Activated CD4-positive, alpha-beta memory T cell treated with anti-CD3 and anti-CD28 coated beads for 36 hours (primary cell): ENCODE results near the gene BCO2. TPM values are rescaled to one million over a fixed set of nuclear protein-coding genes. Genes with fewer than 3 reads are reported as not detected.
A peak's percentile ranks its signal among the peaks of the same experiment; 100 is the strongest.

Experiments used
- CTCF ChIA-PET: fragments of 350-600 bp; sonication (Branson Sonifier 250); formaldehyde crosslinking; loops from one replicate; lab custom pipeline; 2021; ENCODE audit warnings: antibody characterized with exemption, inconsistent platforms; lab: Charles Lee
- POLR2A ChIA-PET: fragments of 350-600 bp; sonication (Branson Sonifier 250); formaldehyde crosslinking; loops from one replicate; lab custom pipeline; 2021; ENCODE audit warnings: antibody characterized with exemption; lab: Charles Lee
- DNase-seq: peaks from one replicate; pipeline ENCODE4 v3.0.0-alpha.2; 2020
- H3K27ac Mint-ChIP-seq: one replicate; pipeline ENCODE4 v1.8.0; 2021; ENCODE audit warnings: mixed read lengths
- H3K27me3 Mint-ChIP-seq: one replicate; pipeline ENCODE4 v1.8.0; 2021; ENCODE audit warnings: mixed read lengths
- H3K36me3 Mint-ChIP-seq: one replicate; pipeline ENCODE4 v1.8.0; 2021; ENCODE audit warnings: mixed read lengths
- H3K4me1 Mint-ChIP-seq: one replicate; pipeline ENCODE4 v1.8.0; 2021; ENCODE audit warnings: low read depth, mixed read lengths
- H3K4me3 Mint-ChIP-seq: one replicate; pipeline ENCODE4 v1.8.0; 2021; ENCODE audit warnings: mild to moderate bottlenecking, mixed read lengths
- H3K9me3 Mint-ChIP-seq: one replicate; pipeline ENCODE4 v1.8.0; 2021; ENCODE audit warnings: mixed read lengths
- intact Hi-C: fragments of 100-400 bp; cut with micrococcal nuclease; formaldehyde crosslinking; loops from one replicate; pipeline ENCODE4 v1.15.1; 2023
- total RNA-seq, 2 experiments: library from RNA; stranded (reverse); gene quantifications; one replicate each; pipeline ENCODE4 v1.2.3, GENCODE V29; 2021

BCO2 gene, protein sequence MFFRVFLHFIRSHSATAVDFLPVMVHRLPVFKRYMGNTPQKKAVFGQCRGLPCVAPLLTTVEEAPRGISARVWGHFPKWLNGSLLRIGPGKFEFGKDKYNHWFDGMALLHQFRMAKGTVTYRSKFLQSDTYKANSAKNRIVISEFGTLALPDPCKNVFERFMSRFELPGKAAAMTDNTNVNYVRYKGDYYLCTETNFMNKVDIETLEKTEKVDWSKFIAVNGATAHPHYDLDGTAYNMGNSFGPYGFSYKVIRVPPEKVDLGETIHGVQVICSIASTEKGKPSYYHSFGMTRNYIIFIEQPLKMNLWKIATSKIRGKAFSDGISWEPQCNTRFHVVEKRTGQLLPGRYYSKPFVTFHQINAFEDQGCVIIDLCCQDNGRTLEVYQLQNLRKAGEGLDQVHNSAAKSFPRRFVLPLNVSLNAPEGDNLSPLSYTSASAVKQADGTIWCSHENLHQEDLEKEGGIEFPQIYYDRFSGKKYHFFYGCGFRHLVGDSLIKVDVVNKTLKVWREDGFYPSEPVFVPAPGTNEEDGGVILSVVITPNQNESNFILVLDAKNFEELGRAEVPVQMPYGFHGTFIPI
- total RNA-seq = 1 to 10 TPM in 1 of 2 experiments, under 1 TPM in 1; 0.73 to 1.3 TPM

DNA sequence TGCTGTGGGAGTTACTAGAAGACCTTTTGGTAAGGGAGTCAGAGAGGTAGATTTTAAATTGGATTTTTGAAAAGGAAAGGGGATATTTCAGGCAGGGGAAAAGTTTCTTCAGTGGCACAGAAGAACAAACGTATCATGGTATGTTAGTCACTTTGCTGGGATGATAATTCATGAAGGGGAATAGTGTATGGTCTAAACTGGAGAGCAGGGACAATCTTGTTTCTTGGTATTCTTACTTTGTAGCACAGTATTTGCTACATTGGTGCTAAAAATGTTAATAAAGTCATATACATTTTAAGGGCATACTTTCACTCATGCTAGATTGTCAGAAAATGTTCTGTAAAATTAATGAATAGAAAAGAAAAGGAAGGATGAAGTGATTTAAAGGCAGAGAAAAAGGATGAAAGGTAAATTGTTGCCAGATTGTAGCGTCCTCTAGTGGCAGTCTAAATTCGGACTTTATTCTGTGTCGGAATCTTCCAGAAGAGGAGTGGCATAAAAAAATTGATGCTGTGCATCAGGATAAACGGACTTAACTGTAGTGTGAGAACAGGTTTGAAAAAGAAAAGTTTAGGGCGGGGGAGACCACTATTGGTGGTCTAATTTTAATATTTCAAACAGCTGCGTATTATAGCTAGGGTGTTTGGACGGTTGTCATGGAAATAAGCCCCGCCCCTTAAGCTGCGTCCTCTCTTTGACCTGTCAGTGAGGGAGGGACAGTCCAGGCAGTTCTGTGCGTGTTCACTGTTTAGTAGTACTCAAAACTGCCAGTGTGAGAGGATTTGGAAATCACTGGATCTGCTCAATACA lies at the start of gene BCO2:
Gene BCO2 (plus strand): TSS at position 724 of the 810 bp plus-strand sequence. CDS start 90 bp downstream, outside the sequence.
- Mint-ChIP-seq H3K27me3 (peaks cover 16% of the 10 kb centered on the region), H3K9me3 (no peaks in the 10 kb centered on the region), H3K4me1 (peaks cover 11% of the 10 kb centered on the region), H3K27ac (no peak within 1 kb of the TSS), H3K36me3 (no peaks in the 10 kb centered on the region), H3K4me3 (peak within 1 kb of the TSS; percentile 50)
- peak; percentile 60 for DNase-seq
- POLR2A ChIA-PET = no interaction called here
- CTCF ChIA-PET = interaction anchor here (0.6 to 1.4 kb wide), 9 partner anchors 15 to 88 kb away, joined by 3 to 21 read pairs (median 3); partner anchors contain the start of genes SDHD and TIMM8B
- intact Hi-C loops = loop anchor here (1.0 to 10.0 kb wide), 3 partner anchors 62 to 296 kb away; partner anchors contain the start of genes CFAP68, DIXDC1 and FDXACB1

DNA sequence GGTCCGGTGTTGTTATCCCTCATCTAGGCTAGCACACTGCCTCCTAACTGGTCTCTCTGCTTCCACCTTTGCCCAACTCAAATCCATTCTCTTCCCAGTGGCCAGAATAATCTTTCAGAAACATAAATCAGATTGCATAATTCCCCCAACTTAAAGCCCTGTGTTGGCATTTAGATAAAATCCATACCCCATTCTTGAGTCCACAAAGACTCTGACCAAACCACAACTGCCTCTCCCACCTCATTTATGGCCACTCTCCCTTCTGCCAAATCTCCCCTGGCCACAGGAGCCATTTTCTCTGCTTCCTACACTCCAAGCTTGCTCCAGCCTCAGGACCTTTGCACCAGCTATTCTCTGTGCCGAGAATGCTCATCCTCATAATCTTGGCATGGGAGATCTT lies 48.3 kb upstream of the BCO2 start:
- no peak overlapping the region for H3K4me3 Mint-ChIP-seq
- ChIA-PET CTCF (interaction anchor here (8.0 kb wide), 1 partner anchor 15 kb away, joined by 44 read pairs; no protein-coding TSS in a partner anchor), POLR2A (no interaction called here)
- intact Hi-C loops = no loop called here
- no peak overlapping the region for H3K27ac Mint-ChIP-seq
- H3K27me3 Mint-ChIP-seq = no peaks in the 10 kb centered on the region
- H3K4me1 Mint-ChIP-seq = no peaks in the 10 kb centered on the region
- H3K36me3 Mint-ChIP-seq = no peaks in the 10 kb centered on the region
- H3K9me3 Mint-ChIP-seq = no peaks in the 10 kb centered on the region
- no peak for DNase-seq

DNA sequence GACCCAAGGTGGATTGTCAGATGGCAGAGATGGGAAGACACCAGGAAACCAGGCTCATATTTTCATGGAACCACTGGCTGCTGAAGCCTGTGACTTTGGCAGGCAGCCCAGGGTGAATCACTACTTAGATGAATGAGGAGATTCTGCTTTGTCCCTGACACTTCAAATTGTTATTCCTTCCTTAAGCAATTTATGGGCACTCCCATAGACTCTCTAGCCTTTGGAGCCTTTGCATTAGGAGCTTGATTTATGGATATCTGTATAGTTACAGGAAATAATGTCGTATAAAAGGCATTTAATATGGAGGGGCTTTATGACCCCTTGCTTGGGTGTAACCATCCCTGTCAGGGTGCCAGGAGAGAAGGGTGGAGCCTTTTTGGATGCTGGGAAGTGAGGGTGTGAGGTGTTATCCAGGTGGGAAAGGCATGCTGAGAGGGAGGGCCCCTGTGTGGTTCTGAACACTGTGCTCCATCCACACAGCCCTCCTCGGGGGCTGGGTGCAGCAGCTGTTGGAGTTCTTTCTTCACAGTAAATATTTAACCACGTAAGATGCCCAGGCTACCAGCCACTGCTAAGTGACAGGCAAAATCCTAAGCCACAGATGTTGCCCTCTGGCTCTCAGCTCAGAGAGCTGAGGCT lies 46.7 kb upstream of the BCO2 start:
- no peaks in the 10 kb centered on the region for H3K9me3 Mint-ChIP-seq
- POLR2A ChIA-PET = no interaction called here

DNA sequence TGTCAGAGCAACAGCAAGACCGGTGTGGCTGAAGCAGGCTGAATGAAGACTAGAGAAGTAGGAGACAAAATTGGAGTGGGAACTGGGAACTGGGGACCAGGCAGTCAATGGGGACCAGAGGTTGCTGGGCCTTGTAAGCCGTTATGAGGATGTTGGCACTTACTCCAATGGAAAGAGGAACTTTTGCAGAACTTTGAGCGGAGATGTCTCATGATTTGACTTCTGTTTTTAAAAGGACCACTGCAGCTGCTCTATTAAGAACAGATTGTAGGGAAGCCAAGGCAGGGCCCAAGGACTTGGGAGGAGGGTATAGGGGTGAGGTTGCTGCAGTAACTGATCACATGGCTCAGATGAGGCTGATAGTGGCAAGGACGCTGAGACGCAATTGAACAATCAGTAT lies 45.7 kb upstream of the BCO2 start:
- DNase-seq = no peak
- no peaks in the 10 kb centered on the region for H3K9me3 Mint-ChIP-seq
- H3K27me3 Mint-ChIP-seq = no peaks in the 10 kb centered on the region
- H3K27ac Mint-ChIP-seq = no peak overlapping the region
- no peaks in the 10 kb centered on the region for H3K36me3 Mint-ChIP-seq
- CTCF ChIA-PET = no interaction called here
- no peaks in the 10 kb centered on the region for H3K4me1 Mint-ChIP-seq
- no peak overlapping the region for H3K4me3 Mint-ChIP-seq
- POLR2A ChIA-PET = interaction anchor here (0.6 kb wide), 1 partner anchor 184 kb away, joined by 3 read pairs; no protein-coding TSS in a partner anchor
- intact Hi-C loops = no loop called here

More for the DNA sequence above, 46.7 kb upstream of the BCO2 start:
- Mint-ChIP-seq H3K27ac (no peak overlapping the region), H3K36me3 (no peaks in the 10 kb centered on the region), H3K4me3 (no peak overlapping the region), H3K4me1 (no peaks in the 10 kb centered on the region), H3K27me3 (no peaks in the 10 kb centered on the region)
- intact Hi-C loops = no loop called here
- CTCF ChIA-PET = interaction anchor here (0.6 kb wide), 1 partner anchor 25 kb away, joined by 3 read pairs; no protein-coding TSS in a partner anchor
- DNase-seq = no peak

DNA sequence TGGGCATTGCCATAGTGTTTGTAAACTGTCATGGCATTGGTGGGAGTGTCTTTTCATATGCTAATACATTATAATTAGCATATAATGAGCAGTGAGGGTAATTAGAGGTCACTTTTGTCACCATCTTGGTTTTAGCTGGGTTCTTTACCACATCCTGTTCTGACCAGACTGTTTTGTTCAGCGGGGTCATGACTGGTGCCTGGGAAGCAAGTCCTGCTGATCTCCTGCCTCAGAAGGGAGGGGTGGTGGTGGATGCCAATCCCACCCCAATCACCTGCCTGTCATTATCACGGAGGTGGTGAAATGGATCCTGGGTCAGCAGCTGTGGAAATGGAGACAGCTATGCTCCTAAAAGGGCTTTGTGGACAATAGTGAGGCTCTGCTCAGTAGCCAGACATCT lies 42.6 kb upstream of the BCO2 start:
- Mint-ChIP-seq H3K9me3 (no peaks in the 10 kb centered on the region), H3K36me3 (no peaks in the 10 kb centered on the region), H3K27ac (no peak overlapping the region), H3K27me3 (no peaks in the 10 kb centered on the region), H3K4me3 (no peak overlapping the region), H3K4me1 (no peaks in the 10 kb centered on the region)
- ChIA-PET POLR2A (no interaction called here), CTCF (interaction anchor here (1.3 kb wide), 1 partner anchor 20 kb away, joined by 3 read pairs; no protein-coding TSS in a partner anchor)
- DNase-seq = no peak
- intact Hi-C loops = no loop called here

DNA sequence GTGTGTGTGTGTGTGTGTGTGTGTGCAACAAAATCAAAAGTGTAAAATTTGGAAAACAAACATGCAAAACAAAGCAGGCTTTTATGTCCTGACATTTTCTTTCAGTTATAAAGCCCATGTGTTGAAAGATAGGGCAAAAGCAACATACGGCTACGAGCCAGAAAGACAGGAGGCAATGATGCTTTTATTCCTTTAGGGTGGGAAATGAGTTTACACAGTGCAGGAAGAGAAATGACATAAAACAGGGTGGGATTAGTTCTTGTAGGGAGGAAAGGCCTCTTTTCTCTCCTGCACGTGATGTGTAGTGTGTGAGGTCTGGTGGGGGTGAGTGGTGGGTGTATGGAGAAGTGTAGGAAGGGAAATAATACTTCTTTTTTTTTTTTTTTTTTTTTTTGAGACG lies 40.8 kb upstream of the BCO2 start:
- CTCF ChIA-PET = no interaction called here
- POLR2A ChIA-PET = no interaction called here
- Mint-ChIP-seq H3K4me3 (no peak overlapping the region), H3K9me3 (no peaks in the 10 kb centered on the region), H3K4me1 (no peaks in the 10 kb centered on the region), H3K27ac (no peak overlapping the region), H3K36me3 (no peaks in the 10 kb centered on the region), H3K27me3 (no peaks in the 10 kb centered on the region)
- DNase-seq = no peak
- intact Hi-C loops = no loop called here

DNA sequence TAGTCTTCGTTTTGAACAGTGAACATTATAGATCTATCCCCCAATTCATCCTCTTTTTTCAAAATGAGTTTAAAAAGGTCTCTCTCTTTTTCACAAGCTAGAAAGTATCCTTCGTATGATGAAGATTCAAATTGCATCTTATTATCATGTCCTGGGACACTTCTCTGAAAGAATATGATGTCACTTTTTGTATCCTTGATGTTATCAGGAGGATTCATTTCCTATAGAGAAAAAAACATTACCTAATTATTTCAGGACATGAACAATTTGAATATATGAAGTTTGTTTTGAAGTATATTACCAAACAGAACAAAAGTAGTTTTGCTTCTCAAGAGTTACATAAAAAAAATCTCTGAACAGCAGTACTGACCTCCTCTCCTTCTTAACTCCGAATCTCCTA lies 31.7 kb upstream of the BCO2 start:
- Mint-ChIP-seq H3K27me3 (no peaks in the 10 kb centered on the region), H3K36me3 (peaks cover 3% of the 10 kb centered on the region), H3K4me1 (no peaks in the 10 kb centered on the region), H3K4me3 (no peak overlapping the region), H3K9me3 (peaks cover 10% of the 10 kb centered on the region), H3K27ac (no peak overlapping the region)
- intact Hi-C loops = no loop called here
- CTCF ChIA-PET = no interaction called here
- POLR2A ChIA-PET = no interaction called here
- DNase-seq = no peak

DNA sequence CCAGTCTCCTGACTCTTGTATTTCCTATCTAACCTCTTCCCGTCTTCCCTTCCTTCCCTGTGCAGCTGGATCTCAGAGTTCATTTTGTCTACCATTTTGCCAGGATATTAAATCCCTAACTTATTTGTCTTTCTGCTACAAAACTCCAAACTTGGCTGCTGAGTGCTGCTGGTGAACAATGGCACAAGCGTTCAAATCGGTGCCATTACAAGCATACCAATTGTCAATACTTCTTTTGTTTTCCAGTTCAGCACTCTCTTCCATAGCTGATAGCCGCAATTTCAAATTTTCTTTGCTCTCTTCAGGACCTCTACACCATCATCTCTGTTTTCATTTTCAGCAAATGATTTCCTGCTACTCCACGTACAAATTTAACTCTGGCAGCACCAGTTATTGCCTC lies 24.8 kb upstream of the BCO2 start:
- Mint-ChIP-seq H3K4me1 (no peaks in the 10 kb centered on the region), H3K27me3 (no peaks in the 10 kb centered on the region), H3K9me3 (no peaks in the 10 kb centered on the region), H3K27ac (no peak overlapping the region), H3K36me3 (no peaks in the 10 kb centered on the region), H3K4me3 (no peak overlapping the region)
- ChIA-PET POLR2A (no interaction called here), CTCF (interaction anchor here (1.0 kb wide), 1 partner anchor 38 kb away, joined by 4 read pairs; no protein-coding TSS in a partner anchor)
- DNase-seq = no peak
- intact Hi-C loops = no loop called here

DNA sequence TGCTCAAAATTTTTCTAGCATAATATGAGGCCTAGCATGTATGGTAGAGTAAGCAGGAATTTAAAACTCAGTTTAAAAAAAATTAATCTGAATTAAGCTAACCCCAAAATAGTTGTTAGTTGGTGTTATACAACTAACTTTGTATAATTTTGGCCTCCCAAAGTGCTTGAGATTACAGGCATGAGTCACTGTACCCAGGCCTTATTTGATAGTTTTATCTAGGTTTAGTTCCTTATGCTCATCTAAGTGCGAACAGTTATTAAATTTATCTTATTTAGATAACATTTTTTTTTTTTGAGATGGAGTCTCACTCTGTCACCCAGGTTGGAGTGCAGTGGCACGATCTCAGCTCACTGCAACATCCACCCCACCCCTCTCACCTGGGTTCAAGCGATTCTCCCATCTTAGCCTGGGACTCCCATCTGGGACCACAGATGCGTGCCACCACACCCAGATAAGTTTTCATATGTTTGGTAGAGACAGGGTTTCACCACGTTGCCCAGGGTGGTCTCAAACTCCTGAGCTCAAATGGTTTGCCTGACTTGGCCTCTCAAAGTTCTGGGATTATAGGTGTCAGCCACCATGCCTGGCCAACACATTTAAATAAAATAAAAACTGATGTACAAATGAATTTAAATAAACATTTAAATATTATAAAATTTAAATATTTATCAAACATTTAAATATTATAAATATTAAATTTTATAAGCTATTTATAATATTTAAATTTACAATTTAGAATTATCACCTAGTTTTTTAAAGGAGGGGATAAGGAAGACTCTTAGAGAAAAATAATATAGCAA lies 19.0 kb upstream of the BCO2 start:
- ChIA-PET POLR2A (no interaction called here), CTCF (interaction anchor here (1.7 to 2.2 kb wide), 2 partner anchors 19 to 43 kb away, joined by 5 to 7 read pairs; partner anchors contain the start of gene BCO2)
- H3K4me1 Mint-ChIP-seq = peaks cover 5% of the 10 kb centered on the region
- no peak for DNase-seq
- H3K4me3 Mint-ChIP-seq = no peak overlapping the region
- no peaks in the 10 kb centered on the region for H3K9me3 Mint-ChIP-seq
- intact Hi-C loops = no loop called here
- no peak overlapping the region for H3K27ac Mint-ChIP-seq
- no peaks in the 10 kb centered on the region for H3K36me3 Mint-ChIP-seq
- H3K27me3 Mint-ChIP-seq = no peaks in the 10 kb centered on the region

DNA sequence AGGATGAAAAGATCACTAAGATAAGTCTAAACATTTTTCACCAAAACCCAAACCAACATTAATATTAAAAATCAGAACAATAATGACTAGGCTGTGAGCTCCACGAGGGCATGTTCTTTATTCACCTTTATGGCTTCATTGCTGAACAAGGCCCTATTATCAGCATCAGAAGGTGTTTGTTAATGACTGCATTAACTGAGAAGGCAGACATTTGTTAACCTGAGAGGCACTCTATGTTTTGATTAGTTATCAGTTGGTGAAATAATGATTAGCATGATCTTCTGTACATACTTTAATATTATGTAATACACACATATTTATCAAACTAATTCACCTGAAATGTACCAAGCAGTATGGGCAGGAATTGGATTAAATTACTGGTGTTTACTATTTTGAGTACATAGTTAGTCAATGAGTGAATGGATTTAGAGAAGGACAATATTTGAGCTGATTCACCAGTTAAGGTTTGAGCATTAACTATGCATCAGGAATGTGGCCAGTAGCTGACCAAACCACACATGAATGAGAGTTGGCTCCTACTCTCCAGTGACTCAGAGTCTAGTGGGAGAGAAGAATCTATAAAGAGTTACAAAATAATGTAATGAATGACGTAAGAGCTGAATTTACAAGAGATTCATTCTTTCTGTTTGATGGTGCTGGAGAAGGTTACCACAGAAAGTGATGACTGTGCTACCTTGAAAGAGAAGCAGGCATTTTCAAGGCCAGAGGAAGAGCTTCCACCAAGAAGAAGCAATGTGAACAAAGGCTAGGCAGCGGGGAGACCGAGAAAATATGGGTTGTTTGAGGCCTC lies 18.2 kb upstream of the BCO2 start:
- peaks cover 5% of the 10 kb centered on the region for H3K4me1 Mint-ChIP-seq
- peak; percentile 15 for DNase-seq
- ChIA-PET CTCF (interaction anchor here (1.7 to 2.2 kb wide), 2 partner anchors 18 to 44 kb away, joined by 5 to 7 read pairs; partner anchors contain the start of gene BCO2), POLR2A (interaction anchor here (0.9 kb wide), 1 partner anchor 16 kb away, joined by 3 read pairs; no protein-coding TSS in a partner anchor)
- H3K36me3 Mint-ChIP-seq = no peaks in the 10 kb centered on the region
- H3K27ac Mint-ChIP-seq = no peak overlapping the region
- no peaks in the 10 kb centered on the region for H3K9me3 Mint-ChIP-seq
- H3K4me3 Mint-ChIP-seq = no peak overlapping the region
- H3K27me3 Mint-ChIP-seq = peaks cover 3% of the 10 kb centered on the region
- intact Hi-C loops = no loop called here
